ENCODE results near the gene CDC14A.
"Not testable (repeated sequence)": the region's sequence is repeated elsewhere in the genome, so short reads cannot be mapped to it uniquely, and the experiment has no call there.

The CDC14A gene

GRCh38 chr1:100322436-100323211 is 29.7 kb upstream of the CDC14A start:
- H3K4me3 ChIP-seq (ENCODE audit: low read depth, low read length), result no peak overlapping the region
- peak; percentile 54 for DNase-seq (ENCODE audit: low read depth)
- no peak for TF ChIP-seq CTCF (conservative IDR thresholded peaks at IDR 0.05; ENCODE audit: low read depth, low read length)

GRCh38 chr1:100323419-100324106 is 28.7 kb upstream of the CDC14A start:
- no peak overlapping the region for H3K4me3 ChIP-seq (ENCODE audit: low read depth, low read length)
- no peak for TF ChIP-seq CTCF (conservative IDR thresholded peaks at IDR 0.05; ENCODE audit: low read depth, low read length)
- no peak for DNase-seq (ENCODE audit: low read depth)

- DNase-seq (ENCODE audit: low read depth), result no peak
- no peak for TF ChIP-seq CTCF (conservative IDR thresholded peaks at IDR 0.05; ENCODE audit: low read depth, low read length)
- no peak overlapping the region for H3K4me3 ChIP-seq (ENCODE audit: low read depth, low read length)
These were observed 26.6 kb upstream of the CDC14A start for GRCh38 chr1:100325415-100326324.

GRCh38 chr1:100326325-100326670 is 26.0 kb upstream of the CDC14A start:
- H3K4me3 ChIP-seq (ENCODE audit: low read depth, low read length), result not testable (repeated sequence)

GRCh38 chr1:100328133-100328532 is 24.2 kb upstream of the CDC14A start:
- H3K4me3 ChIP-seq (ENCODE audit: low read depth, low read length), result no peak overlapping the region
- TF ChIP-seq CTCF (conservative IDR thresholded peaks at IDR 0.05; ENCODE audit: low read depth, low read length), result no peak
- DNase-seq (ENCODE audit: low read depth), result no peak

More at GRCh38 chr1:100326325-100326670, 26.0 kb upstream of the CDC14A start:
- DNase-seq (ENCODE audit: low read depth), result not testable (repeated sequence)

GRCh38 chr1:100331146-100331545 is 21.2 kb upstream of the CDC14A start:
- not testable (repeated sequence) for DNase-seq (ENCODE audit: low read depth); H3K4me3 ChIP-seq (ENCODE audit: low read depth, low read length)

GRCh38 chr1:100332331-100332730 is 20.0 kb upstream of the CDC14A start:
- no peak for TF ChIP-seq CTCF (conservative IDR thresholded peaks at IDR 0.05; ENCODE audit: low read depth, low read length)

More at GRCh38 chr1:100332331-100332730, 20.0 kb upstream of the CDC14A start:
- no peak for DNase-seq (ENCODE audit: low read depth)
- no peak overlapping the region for H3K4me3 ChIP-seq (ENCODE audit: low read depth, low read length)
